SU-DHL-6 (cell line): ENCODE measurements around the gene OXTR.

ENCODE experiments used
- H2AFZ ChIP-seq: fragments of 200-600 bp; sonication (generic); 2 replicates; pipeline ENCODE4 v1.6.1; 2014; ENCODE audit warnings: low read depth, mild to moderate bottlenecking, moderate library complexity, mixed read lengths, antibody characterized with exemption, low read length; ENCODE audit not compliant: severe bottlenecking
- H3F3A ChIP-seq: fragments of 200-600 bp; shearing (Covaris generic); 2 replicates; pipeline ENCODE4 v1.6.0; 2016; ENCODE audit warnings: antibody characterized with exemption, mild to moderate bottlenecking; ENCODE audit not compliant: insufficient read depth
- H3K27ac ChIP-seq: fragments of 200-600 bp; sonication (generic); 2 replicates; pipeline ENCODE4 v1.5.1; 2016; ENCODE audit warnings: low read depth, mild to moderate bottlenecking, low read length, moderate library complexity, mixed read lengths
- H3K27me3 ChIP-seq: fragments of 200-600 bp; sonication (generic), shearing (Covaris generic); 2 replicates; pipeline ENCODE4 v1.6.0; 2014; ENCODE audit warnings: mild to moderate bottlenecking, low read length
- H3K36me3 ChIP-seq: fragments of 200-600 bp; sonication (generic); 2 replicates; pipeline ENCODE4 v1.6.1; 2014; ENCODE audit warnings: mild to moderate bottlenecking, low read length, mixed read lengths
- H3K4me2 ChIP-seq: fragments of 300-600, 200-600 bp; shearing (Covaris generic), sonication (generic); 2 replicates; pipeline ENCODE4 v1.6.0; 2014; ENCODE audit warnings: low read length, low read depth, mild to moderate bottlenecking; ENCODE audit not compliant: poor library complexity, severe bottlenecking
- H3K4me3 ChIP-seq: fragments of 200-600 bp; sonication (generic); 2 replicates; pipeline ENCODE4 v1.5.1; 2014; ENCODE audit warnings: antibody characterized with exemption, low read length, mild to moderate bottlenecking, mixed read lengths; ENCODE audit not compliant: insufficient read depth, poor library complexity, severe bottlenecking
- H3K79me2 ChIP-seq: fragments of 200-600 bp; sonication (generic); 2 replicates; pipeline ENCODE4 v1.6.1; 2014; ENCODE audit warnings: mild to moderate bottlenecking, low read length, moderate library complexity; ENCODE audit not compliant: insufficient read depth
- H3K9ac ChIP-seq: fragments of 200-600 bp; sonication (generic); 2 replicates; pipeline ENCODE4 v1.7.0; 2014; ENCODE audit warnings: mild to moderate bottlenecking, low read length
- H3K9me2 ChIP-seq: fragments of 200-600 bp; sonication (generic); replicated peaks from 2 replicates; pipeline ENCODE4 v1.6.1; 2014; ENCODE audit warnings: low read length; ENCODE audit not compliant: insufficient read depth
- H3K9me3 ChIP-seq: fragments of 200-600 bp; sonication (generic); 2 replicates; pipeline ENCODE4 v1.6.1; 2014; ENCODE audit warnings: low read length, mixed read lengths; ENCODE audit not compliant: insufficient read depth
- H4K20me1 ChIP-seq: fragments of 200-600 bp; sonication (generic); 2 replicates; pipeline ENCODE4 v1.6.1; 2014; ENCODE audit warnings: low read depth, mild to moderate bottlenecking, antibody characterized with exemption, low read length, moderate library complexity, mixed read lengths
- CTCF ChIP-seq: fragments of 200-600 bp; sonication (generic); IDR thresholded peaks from one replicate; pipeline ENCODE4 v1.5.1; 2017; ENCODE audit warnings: antibody characterized with exemption, mild to moderate bottlenecking, low read length, moderate library complexity; ENCODE audit not compliant: insufficient read depth, poor library complexity, severe bottlenecking
- EZH2phosphoT487 ChIP-seq: fragments of 200-600 bp; sonication (generic), shearing (Covaris generic); conservative IDR thresholded peaks from 2 replicates; pipeline ENCODE4 v1.6.1; 2018; ENCODE audit warnings: mild to moderate bottlenecking, antibody characterized with exemption, low read length, moderate library complexity, mixed read lengths

OXTR gene

DNA sequence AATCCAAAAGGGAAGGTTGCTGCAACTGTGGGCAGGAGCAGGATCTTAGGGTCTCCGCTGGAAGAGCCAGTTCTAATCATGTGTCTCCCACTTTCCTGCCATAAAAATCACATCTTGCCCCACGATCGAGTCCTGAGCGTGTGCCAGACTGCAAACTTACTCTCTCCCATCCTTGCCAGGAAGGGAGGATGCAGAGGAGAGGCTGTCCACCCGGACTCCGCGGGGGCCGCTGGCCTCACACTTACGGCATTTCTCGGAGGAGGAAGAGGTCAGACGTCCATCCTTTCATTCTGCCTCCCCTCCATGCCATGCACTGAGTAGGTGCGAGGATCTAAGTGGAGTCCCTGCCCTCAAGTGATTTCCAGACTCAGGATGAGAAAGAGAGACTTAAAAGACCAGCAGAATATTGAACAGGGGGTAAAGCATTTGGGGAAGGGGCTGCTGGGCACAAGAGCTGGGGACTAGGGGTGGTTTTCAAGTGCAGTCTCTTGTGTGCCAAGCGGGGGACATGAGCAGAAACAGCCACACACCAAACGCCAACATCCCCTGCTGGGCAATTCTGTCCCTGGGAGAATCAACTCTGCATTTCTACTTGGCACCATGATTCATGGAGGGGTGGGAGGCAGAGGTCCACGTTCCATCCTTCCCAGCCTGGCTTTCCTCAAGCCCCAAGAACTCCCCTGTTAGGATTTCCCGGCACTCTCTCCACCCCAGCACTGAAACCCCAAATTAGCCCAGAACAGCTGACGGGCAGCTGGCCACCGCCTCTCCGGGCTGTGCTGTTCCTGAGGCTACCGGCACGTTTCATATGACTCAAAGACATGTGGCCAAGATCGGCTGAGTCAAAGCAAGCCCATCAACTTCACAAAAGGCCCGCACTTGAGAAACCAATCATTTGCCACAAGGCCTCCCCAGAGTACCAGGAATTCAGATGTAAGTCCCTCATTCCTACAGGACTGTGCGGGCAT is 11.6 kb downstream of the OXTR start:
- TF ChIP-seq CTCF (no peak), EZH2phosphoT487 (no peak)
- Histone ChIP-seq H3K79me2 (no peaks in the 10 kb centered on the region), H3K27me3 (no peaks in the 10 kb centered on the region), H4K20me1 (no peaks in the 10 kb centered on the region), H3K9me2 (no peaks in the 10 kb centered on the region), H3K9ac (no peak overlapping the region), H3K4me2 (no peak overlapping the region), H3K9me3 (no peaks in the 10 kb centered on the region), H2AFZ (no peak overlapping the region), H3K4me3 (no peak overlapping the region), H3K27ac (no peak overlapping the region), H3K36me3 (no peaks in the 10 kb centered on the region), H3F3A (no peaks in the 10 kb centered on the region)

DNA sequence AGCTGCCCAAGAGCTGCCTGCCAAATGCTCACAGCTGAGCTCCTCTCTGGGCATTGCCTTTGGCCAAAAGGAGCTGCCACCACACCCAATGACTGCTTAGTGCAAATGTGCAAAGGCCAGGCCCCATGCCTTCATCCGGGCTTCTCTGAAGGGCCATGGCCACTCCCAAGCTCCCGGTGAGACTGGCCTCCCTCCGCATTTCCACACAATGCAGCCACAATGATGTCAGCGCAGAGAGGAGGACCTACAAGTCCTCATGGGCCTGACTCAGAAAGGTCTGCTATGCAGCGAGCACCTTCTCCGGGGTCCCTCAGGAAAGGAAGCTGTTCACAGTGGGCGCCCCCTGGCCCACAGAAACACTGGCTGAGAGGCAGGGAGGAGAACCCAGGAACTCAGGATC is 12.7 kb downstream of the OXTR start:
- no peak overlapping the region for H3K4me2 ChIP-seq
- no peak overlapping the region for H2AFZ ChIP-seq
- no peaks in the 10 kb centered on the region for H3K27me3 ChIP-seq
- H3K9me3 ChIP-seq: no peaks in the 10 kb centered on the region
- H3K4me3 ChIP-seq: no peak overlapping the region
- TF ChIP-seq CTCF: no peak
- TF ChIP-seq EZH2phosphoT487: no peak
- H3K9ac ChIP-seq: no peak overlapping the region
- no peaks in the 10 kb centered on the region for H3K79me2 ChIP-seq
- no peak overlapping the region for H3K27ac ChIP-seq
- no peaks in the 10 kb centered on the region for H3F3A ChIP-seq
- no peaks in the 10 kb centered on the region for H3K36me3 ChIP-seq
- no peaks in the 10 kb centered on the region for H3K9me2 ChIP-seq
- H4K20me1 ChIP-seq: no peaks in the 10 kb centered on the region

- Histone ChIP-seq H3K4me2 (no peak overlapping the region), H3K9me2 (no peaks in the 10 kb centered on the region), H3K27ac (no peak overlapping the region), H3K36me3 (no peaks in the 10 kb centered on the region), H3K9ac (no peak overlapping the region), H3K79me2 (no peaks in the 10 kb centered on the region), H3K27me3 (no peaks in the 10 kb centered on the region), H3F3A (no peaks in the 10 kb centered on the region), H4K20me1 (no peaks in the 10 kb centered on the region), H3K9me3 (no peaks in the 10 kb centered on the region), H2AFZ (no peak overlapping the region), H3K4me3 (no peak overlapping the region)
- TF ChIP-seq CTCF (no peak), EZH2phosphoT487 (no peak)
These were observed 13.7 kb downstream of the OXTR start for GRCh38 chr3:8755564-8756237.
